Thymus (tissue), 11 donors: ENCODE results near the gene NDFIP2. TPM values are rescaled to one million over a fixed set of nuclear protein-coding genes. Genes with fewer than 3 reads are reported as not detected.
A peak's percentile ranks its signal among the peaks of the same experiment; 100 is the strongest.

Experiments
- DNase-seq, 9 donors: peaks; one replicate each; pipeline ENCODE4 v3.0.0-alpha.2; 2013; ENCODE audit warnings: low spot score in 9 of 9, low read depth in 6 of 9, missing footprints in 1 of 9
- H3K27ac ChIP-seq, 2 donors: one replicate each; pipeline ENCODE4 v1.5.1; 2013; ENCODE audit warnings: control low read depth in 1 of 2, low read depth in 1 of 2, low read length in 1 of 2, mild to moderate bottlenecking in 1 of 2, moderate library complexity in 1 of 2
- H3K27me3 ChIP-seq, 2 donors: one replicate each; pipeline ENCODE4 v1.5.1; 2013; ENCODE audit warnings: low read length in 1 of 2; ENCODE audit not compliant: control insufficient read depth in 2 of 2, insufficient read depth in 1 of 2
- H3K36me3 ChIP-seq, 2 donors: one replicate each; pipeline ENCODE4 v1.5.1; 2013; ENCODE audit warnings: low read length in 1 of 2, mild to moderate bottlenecking in 1 of 2, moderate library complexity in 1 of 2; ENCODE audit not compliant: control insufficient read depth in 2 of 2, insufficient read depth in 2 of 2
- H3K4me1 ChIP-seq, 2 donors: one replicate each; pipeline ENCODE4 v1.5.1; 2013; ENCODE audit warnings: low read length in 2 of 2; ENCODE audit not compliant: control insufficient read depth in 2 of 2, insufficient read depth in 2 of 2
- H3K4me3 ChIP-seq, 2 donors: one replicate each; pipeline ENCODE4 v1.5.1; 2013; ENCODE audit warnings: low read length in 2 of 2, control low read depth in 1 of 2, mild to moderate bottlenecking in 1 of 2
- H3K9me3 ChIP-seq, 2 donors: one replicate each; pipeline ENCODE4 v1.5.1; 2013; ENCODE audit warnings: low read length in 1 of 2, mild to moderate bottlenecking in 1 of 2; ENCODE audit not compliant: control insufficient read depth in 2 of 2, insufficient read depth in 1 of 2
- whole genome bisulfite sequencing: extraction: QIAGEN DNeasy Blood & Tissue Kit; methylation state at CpG from one replicate; pipeline ENCODE4 v1.1.7; 2013; 5-methylcytosine and 5-hydroxymethylcytosine counted together
- polyA plus RNA-seq: library from polyadenylated mRNA; stranded (reverse); fragments of 200-250 nt; gene quantifications from one replicate; pipeline ENCODE4 v1.2.3, GENCODE V29; 2013
- total RNA-seq: library from RNA; stranded (reverse); fragments of 120-200 nt; gene quantifications from one replicate; pipeline ENCODE4 v1.2.4, GENCODE V29; 2013
- donor health status: healthy.

The NDFIP2 gene
- total and polyA plus RNA-seq, 2 donors: 23.3 to 31.9 TPM

DNA sequence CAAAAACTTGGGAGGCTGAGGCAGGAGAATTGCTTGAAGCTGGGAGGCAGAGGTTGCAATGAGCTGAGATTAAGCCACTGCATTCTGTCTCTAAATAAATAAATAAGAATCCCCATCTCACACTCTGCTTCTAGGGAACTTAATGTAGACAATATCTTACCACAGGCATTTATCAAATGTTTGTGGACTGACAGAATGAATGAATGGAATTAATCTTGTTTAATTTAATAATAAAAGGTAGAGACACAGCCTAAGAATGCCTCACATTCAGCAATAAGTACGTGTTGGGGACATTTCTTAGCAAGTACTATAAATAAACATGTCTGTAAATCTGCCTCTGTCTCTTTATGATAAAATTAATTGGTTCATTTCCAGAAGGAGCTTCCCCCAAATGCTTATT is 38.7 kb upstream of the NDFIP2 start:
- Histone ChIP-seq H3K27me3 (no peaks in the 10 kb centered on the region), H3K36me3 (no peaks in the 10 kb centered on the region), H3K4me1 (peaks cover 4 to 9% of the 10 kb centered on the region in 2 donors), H3K9me3 (peaks cover 0 to 4% of the 10 kb centered on the region in 2 donors), H3K27ac (no peak overlapping the region), H3K4me3 (no peak overlapping the region)
- DNase-seq: no peak
- 89% methylated on average over 1 of the region's 1 CpG for WGBS

DNA sequence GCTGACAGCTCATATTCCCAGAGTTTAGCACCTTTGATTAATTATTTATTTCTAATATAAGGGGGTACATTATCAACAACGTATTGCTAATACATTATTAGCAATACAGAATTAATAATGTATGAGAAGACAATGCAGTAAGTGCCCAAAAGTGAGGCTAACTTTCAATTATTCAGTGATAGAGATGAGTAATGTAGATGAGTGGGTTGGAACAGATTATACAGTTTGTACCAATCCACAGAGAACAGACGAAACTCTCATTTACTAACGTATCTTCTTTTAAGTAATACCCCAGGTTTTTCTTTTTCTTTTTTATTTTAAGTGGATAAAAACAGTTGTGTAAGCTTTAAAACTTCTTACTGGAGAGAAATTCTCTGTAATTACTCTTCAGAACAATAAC is 38.2 kb upstream of the NDFIP2 start:
- WGBS: 92% methylated on average over 3 of the region's 3 CpGs
- H3K4me3 ChIP-seq: no peak overlapping the region
- no peak for DNase-seq
- peaks cover 0 to 4% of the 10 kb centered on the region in 2 donors for H3K9me3 ChIP-seq
- H3K4me1 ChIP-seq: peaks cover 4 to 9% of the 10 kb centered on the region in 2 donors
- H3K36me3 ChIP-seq: no peaks in the 10 kb centered on the region
- H3K27ac ChIP-seq: no peak overlapping the region
- H3K27me3 ChIP-seq: no peaks in the 10 kb centered on the region

DNA sequence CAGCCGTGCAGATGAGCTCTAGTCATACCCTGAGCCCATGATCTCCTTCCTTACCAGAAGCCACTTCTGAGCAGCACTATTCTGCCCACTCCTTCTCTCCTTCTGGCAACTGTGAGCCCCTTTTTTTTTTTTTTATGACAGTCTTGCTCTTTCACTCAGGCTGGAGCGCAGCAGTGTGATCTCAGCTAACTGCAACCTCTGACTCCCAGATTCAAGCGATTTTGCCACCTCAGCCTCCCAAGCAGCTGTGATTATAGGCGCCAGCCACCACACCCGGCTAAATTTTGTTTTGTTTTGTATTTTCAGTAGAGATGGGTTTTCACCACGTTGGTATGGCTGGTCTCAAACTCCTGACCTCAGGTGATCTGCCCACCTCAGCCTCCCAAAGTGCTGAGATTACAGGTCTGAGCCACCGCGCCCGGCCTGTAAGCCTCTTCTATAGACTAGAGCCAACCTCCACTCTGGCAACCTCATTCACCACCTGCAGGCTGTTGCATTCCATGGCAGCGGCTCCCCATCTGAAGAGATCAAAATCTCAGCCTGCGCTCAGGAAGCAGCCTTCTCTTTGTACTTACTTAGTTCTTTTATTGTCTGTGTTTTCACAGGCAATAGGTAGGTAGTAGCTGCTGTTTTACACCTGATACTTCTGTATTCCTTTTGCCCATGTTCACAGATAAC is 34.8 kb upstream of the NDFIP2 start:
- Histone ChIP-seq H3K4me1 (peaks cover 4 to 9% of the 10 kb centered on the region in 2 donors), H3K9me3 (peaks cover 0 to 4% of the 10 kb centered on the region in 2 donors), H3K27me3 (no peaks in the 10 kb centered on the region), H3K4me3 (no peak overlapping the region), H3K27ac (no peak overlapping the region), H3K36me3 (no peaks in the 10 kb centered on the region)
- 80% methylated on average over 11 of the region's 11 CpGs for WGBS
- DNase-seq: peak in 6 of 9 donors; percentile 26 to 66 (median 32)

DNA sequence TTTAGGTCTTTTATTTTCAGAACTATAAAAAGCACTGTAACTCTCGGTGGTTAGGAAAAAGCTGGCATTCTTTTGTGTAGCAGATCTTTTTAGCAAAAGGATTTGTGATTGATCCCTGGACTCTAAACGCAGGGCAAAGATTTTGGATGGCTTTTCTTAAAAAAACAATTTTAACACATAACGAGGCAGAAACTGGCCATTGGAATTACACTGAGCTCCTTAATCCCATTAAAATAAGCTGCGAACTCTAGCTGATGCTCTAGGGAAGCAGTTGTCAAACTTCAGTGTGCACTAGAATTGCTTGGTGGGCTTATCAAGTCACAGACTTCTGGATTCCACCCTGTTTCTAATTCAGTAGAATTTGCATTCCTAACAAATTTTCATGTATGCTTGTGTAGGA is 33.8 kb upstream of the NDFIP2 start:
- Histone ChIP-seq H3K4me3 (no peak overlapping the region), H3K9me3 (peaks cover 0 to 4% of the 10 kb centered on the region in 2 donors), H3K36me3 (no peaks in the 10 kb centered on the region), H3K27ac (no peak overlapping the region), H3K4me1 (peaks cover 4 to 15% of the 10 kb centered on the region in 2 donors), H3K27me3 (no peaks in the 10 kb centered on the region)
- no peak for DNase-seq
- WGBS: 94% methylated on average over 4 of the region's 4 CpGs

DNA sequence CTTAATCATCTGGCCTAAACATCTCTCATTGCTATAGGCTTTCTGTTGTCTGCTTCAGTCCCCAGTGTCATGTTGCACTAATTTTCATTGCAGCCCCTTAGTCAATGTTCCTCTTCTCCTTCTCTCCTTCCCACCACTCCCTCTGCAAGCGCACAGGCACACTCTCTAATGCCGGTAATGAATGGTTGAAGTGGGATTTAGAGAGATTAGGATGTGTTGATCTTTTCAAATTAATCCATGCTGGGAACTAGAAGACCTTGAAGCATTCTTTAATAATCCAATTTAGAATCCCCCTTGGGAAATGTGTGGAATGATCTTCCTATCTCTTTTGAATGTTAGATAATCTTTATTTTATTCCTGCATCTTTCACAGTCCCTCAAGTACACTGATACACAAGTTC is 33.2 kb upstream of the NDFIP2 start:
- H3K27me3 ChIP-seq: no peaks in the 10 kb centered on the region
- H3K27ac ChIP-seq: no peak overlapping the region
- H3K4me3 ChIP-seq: no peak overlapping the region
- peaks cover 4 to 15% of the 10 kb centered on the region in 2 donors for H3K4me1 ChIP-seq
- peaks cover 0 to 4% of the 10 kb centered on the region in 2 donors for H3K9me3 ChIP-seq
- 97% methylated on average over 2 of the region's 2 CpGs for WGBS
- H3K36me3 ChIP-seq: no peaks in the 10 kb centered on the region
- no peak for DNase-seq

DNA sequence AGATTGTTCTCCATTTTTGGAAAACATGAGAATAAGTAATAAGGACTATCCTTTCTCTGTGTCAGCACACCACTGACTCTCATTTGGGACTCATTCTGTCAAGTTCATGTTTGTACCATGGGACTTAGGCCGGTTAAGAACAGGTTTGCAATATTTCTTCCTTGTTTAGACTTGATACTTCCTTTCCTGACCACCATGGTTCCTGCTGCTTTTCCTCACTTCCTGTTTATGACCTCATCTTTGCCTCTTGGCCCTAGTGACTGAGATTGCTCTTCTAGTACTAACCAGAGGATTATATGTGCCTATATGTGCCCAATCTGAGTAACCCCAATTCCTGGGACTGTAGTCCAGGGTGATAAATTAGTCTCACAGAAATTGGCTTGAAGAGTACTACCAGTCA is 32.5 kb upstream of the NDFIP2 start:
- Histone ChIP-seq H3K27me3 (no peaks in the 10 kb centered on the region), H3K36me3 (no peaks in the 10 kb centered on the region), H3K4me1 (peaks cover 4 to 15% of the 10 kb centered on the region in 2 donors), H3K4me3 (no peak overlapping the region), H3K27ac (no peak overlapping the region), H3K9me3 (peaks cover 0 to 4% of the 10 kb centered on the region in 2 donors)
- no peak for DNase-seq
- 35% methylated on average over 1 of the region's 1 CpG for WGBS

DNA sequence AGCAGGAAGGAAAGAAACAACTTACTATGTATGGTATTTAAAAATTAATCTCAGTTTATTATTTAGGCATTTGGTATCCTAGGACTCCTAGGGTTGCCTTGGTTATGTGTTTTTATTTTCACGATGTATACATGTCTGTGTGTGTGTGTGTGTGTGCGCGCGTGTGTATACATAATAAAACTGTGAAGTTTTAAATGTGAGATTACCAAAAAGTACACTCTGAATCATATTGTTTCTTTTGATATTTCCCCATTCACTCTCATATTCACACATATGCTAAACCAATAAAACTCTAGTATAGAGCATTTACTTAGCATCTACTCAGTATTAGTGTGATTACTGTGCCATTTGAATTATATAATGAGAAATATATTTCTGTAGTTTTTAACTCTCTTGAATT is 30.8 kb upstream of the NDFIP2 start:
- Histone ChIP-seq H3K4me3 (no peak overlapping the region), H3K4me1 (peaks cover 4 to 15% of the 10 kb centered on the region in 2 donors), H3K27me3 (no peaks in the 10 kb centered on the region), H3K36me3 (no peaks in the 10 kb centered on the region), H3K27ac (no peak overlapping the region), H3K9me3 (peaks cover 0 to 4% of the 10 kb centered on the region in 2 donors)
- 96% methylated on average over 4 of the region's 4 CpGs for WGBS
- DNase-seq: no peak

DNA sequence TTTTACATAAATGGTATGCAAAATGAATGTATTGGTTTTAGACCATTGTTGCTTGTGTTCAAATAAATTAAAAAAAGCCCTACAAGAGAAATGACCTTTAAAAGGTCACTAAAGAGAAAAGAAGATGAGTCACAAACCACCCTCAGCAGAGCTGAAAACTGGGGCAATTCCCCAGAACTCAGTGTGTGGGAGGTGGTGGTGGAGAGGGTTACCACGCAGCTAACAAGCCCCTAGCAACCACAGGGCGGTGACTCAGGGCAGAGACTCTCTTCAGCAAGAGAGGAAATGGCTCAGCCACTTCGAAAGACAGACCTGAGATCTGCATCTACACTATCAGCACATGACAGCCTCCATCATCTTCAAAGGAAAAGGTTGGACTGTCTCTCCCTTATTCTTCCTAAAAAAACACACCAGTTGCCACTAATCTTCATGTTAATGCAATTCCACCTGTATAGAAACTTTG is 29.4 kb upstream of the NDFIP2 start:
- Histone ChIP-seq H3K4me1 (peaks cover 0 to 6% of the 10 kb centered on the region in 2 donors), H3K27me3 (no peaks in the 10 kb centered on the region), H3K4me3 (no peak overlapping the region), H3K27ac (no peak overlapping the region), H3K9me3 (no peaks in the 10 kb centered on the region), H3K36me3 (no peaks in the 10 kb centered on the region)
- WGBS: 10% methylated on average over 3 of the region's 3 CpGs
- peak; percentile 15 to 83 (median 60) for DNase-seq

DNA sequence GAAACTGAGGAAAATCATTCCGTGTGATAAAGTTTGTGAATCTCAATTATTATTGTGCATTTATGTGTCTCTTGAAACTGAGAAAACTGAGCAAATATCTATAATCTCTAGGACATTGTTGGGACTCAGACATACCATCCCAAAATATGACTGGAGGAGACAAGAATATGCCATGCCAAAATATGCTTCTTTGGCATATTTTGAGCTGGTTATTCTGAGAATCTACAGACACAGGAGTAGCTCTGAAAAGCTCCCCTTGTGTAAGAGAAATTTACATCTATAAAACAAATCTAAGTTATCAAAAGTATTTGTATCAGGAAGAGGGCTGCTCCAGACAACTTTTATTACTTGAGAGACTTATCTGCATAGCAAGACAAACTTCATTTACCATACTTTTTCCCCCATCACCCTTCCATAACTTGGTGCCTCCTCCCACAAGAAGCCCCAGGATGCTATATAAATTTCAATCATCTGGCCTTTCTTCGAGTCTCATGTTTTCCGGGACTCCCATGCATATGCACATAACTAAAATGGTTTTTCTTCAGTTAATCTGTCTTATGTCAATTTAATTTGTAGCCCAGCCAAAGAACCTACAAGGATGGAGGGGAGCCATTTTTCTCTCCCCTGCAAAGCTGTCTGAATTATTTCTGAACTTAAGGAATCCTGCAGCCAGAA is 28.6 kb upstream of the NDFIP2 start:
- WGBS: 93% methylated on average over 3 of the region's 3 CpGs
- no peak for DNase-seq
- H3K9me3 ChIP-seq: no peaks in the 10 kb centered on the region
- H3K27ac ChIP-seq: no peak overlapping the region
- peaks cover 0 to 6% of the 10 kb centered on the region in 2 donors for H3K4me1 ChIP-seq
- H3K36me3 ChIP-seq: no peaks in the 10 kb centered on the region
- no peak overlapping the region for H3K4me3 ChIP-seq
- H3K27me3 ChIP-seq: no peaks in the 10 kb centered on the region
